Mesodermal cell (in vitro differentiated cells): ENCODE results near the gene FGFRL1.
"Not testable (repeated sequence)": the region's sequence is repeated elsewhere in the genome, so short reads cannot be mapped to it uniquely, and the experiment has no call there.

Source experiments
- H3K27ac ChIP-seq: 2 replicates; pipeline ENCODE4 v1.7.0; 2013; ENCODE audit warnings: mild to moderate bottlenecking, low read depth, low read length, moderate library complexity; ENCODE audit not compliant: severe bottlenecking
- H3K36me3 ChIP-seq: 2 replicates; pipeline ENCODE4 v1.7.1; 2013; ENCODE audit warnings: mild to moderate bottlenecking, low read length, moderate library complexity; ENCODE audit not compliant: control insufficient read depth, insufficient read depth
- H3K4me1 ChIP-seq: one replicate; pipeline ENCODE4 v1.7.1; 2013; ENCODE audit warnings: mild to moderate bottlenecking, low read length; ENCODE audit not compliant: insufficient read depth, control insufficient read depth, poor library complexity, severe bottlenecking
- H3K4me3 ChIP-seq: 2 replicates; pipeline ENCODE4 v1.7.0; 2013; ENCODE audit warnings: low read length, control low read depth, mild to moderate bottlenecking; ENCODE audit not compliant: insufficient read depth, poor library complexity, severe bottlenecking; ENCODE audit errors: extremely low read depth
- H3K9me3 ChIP-seq: 2 replicates; pipeline ENCODE4 v1.7.1; 2013; ENCODE audit warnings: mild to moderate bottlenecking, low read length, moderate library complexity; ENCODE audit not compliant: control insufficient read depth
- WGBS, 2 experiments: methylation state at CpG; one replicate each; pipeline ENCODE4 v1.1.5; 2013; ENCODE audit warnings: missing lambda C conversion rate in 2 of 2; ENCODE audit not compliant: insufficient coverage in 2 of 2; 5-methylcytosine and 5-hydroxymethylcytosine counted together

Gene FGFRL1

GRCh38 chr4:1043651-1044468, 32.4 kb downstream of the FGFRL1 start:
- WGBS, 2 experiments, result 28 to 30% methylated on average over 29 to 33 of the region's 36 CpGs
- H3K27ac ChIP-seq, result peak overlapping the region; percentile 95
- no peaks in the 10 kb centered on the region for H3K36me3 ChIP-seq
- no peaks in the 10 kb centered on the region for H3K9me3 ChIP-seq
- H3K4me1 ChIP-seq, result peaks cover 50% of the 10 kb centered on the region
- no peak overlapping the region for H3K4me3 ChIP-seq

- peak overlapping the region; percentile 95 for H3K27ac ChIP-seq
- H3K4me1 ChIP-seq, result peaks cover 49% of the 10 kb centered on the region
- WGBS, 2 experiments, result 93 to 96% methylated on average over 9 to 12 of the region's 12 CpGs
- H3K36me3 ChIP-seq, result no peaks in the 10 kb centered on the region
- no peaks in the 10 kb centered on the region for H3K9me3 ChIP-seq
- no peak overlapping the region for H3K4me3 ChIP-seq
These were observed 33.2 kb downstream of the FGFRL1 start for GRCh38 chr4:1044469-1045192.

GRCh38 chr4:1045193-1045594, 33.8 kb downstream of the FGFRL1 start:
- H3K36me3 ChIP-seq, result no peaks in the 10 kb centered on the region
- no peak overlapping the region for H3K27ac ChIP-seq
- WGBS, 2 experiments, result 93 to 95% methylated on average over 12 to 13 of the region's 14 CpGs
- no peak overlapping the region for H3K4me3 ChIP-seq
- peaks cover 43% of the 10 kb centered on the region for H3K4me1 ChIP-seq
- no peaks in the 10 kb centered on the region for H3K9me3 ChIP-seq

GRCh38 chr4:1045595-1046201, 34.3 kb downstream of the FGFRL1 start:
- peaks cover 41% of the 10 kb centered on the region for H3K4me1 ChIP-seq
- WGBS, 2 experiments, result 89 to 95% methylated on average over 13 to 27 of the region's 36 CpGs
- H3K9me3 ChIP-seq, result no peaks in the 10 kb centered on the region
- H3K36me3 ChIP-seq, result no peaks in the 10 kb centered on the region
- no peak overlapping the region for H3K27ac ChIP-seq
- H3K4me3 ChIP-seq, result no peak overlapping the region

- H3K36me3 ChIP-seq, H3K9me3 ChIP-seq, H3K4me3 ChIP-seq: not testable (repeated sequence)
- 10 to 11% methylated on average over 25 to 26 of the region's 29 CpGs for WGBS, 2 experiments
- H3K4me1 ChIP-seq, result peaks cover 32% of the 10 kb centered on the region
- peak overlapping the region; percentile 59 for H3K27ac ChIP-seq
These were observed 35.2 kb downstream of the FGFRL1 start for GRCh38 chr4:1046581-1047011.

DNA sequence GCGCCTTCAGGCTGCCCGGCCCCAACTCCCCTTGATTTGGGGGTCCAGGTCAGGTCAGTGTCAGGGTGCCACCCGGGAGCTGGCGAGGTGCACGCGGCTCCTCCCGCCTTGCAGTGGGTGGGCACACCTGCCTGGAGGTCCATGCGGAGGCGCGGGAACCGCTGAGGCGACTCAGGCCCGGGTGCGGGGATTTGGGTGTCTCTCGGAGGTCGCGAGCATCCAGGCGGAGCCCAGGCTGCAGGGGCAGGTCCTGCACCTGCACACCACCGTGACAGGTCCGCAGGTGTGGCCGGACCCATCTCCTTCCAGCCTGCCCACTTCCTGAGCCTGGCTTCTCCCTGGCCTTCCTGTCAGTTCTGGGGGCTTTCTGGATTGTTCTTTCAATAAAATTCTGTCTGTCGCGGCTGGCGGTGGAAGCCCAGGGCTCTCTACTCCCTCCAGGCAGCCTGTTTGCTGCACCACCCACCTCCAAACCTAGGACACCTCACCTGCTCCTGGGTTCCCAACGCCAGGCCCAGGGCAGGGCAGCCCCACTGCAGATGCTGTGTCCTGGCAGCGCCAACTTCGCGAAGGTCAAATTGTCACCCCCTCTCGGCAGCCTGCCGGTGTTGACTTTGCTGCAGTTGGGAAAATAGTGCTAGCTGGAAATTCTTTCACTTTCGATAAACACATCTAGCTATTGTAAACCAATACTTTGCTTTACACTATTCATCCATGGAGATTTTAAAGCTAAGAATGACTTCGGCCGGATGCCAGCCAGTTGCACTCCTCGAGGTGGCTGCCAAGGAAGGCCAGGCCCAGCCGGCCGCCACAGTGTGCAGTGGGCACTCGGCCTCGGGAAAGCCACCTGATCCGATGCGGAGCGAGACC, 35.9 kb downstream of the FGFRL1 start:
- Histone ChIP-seq H3K27ac (peak overlapping the region; percentile 59), H3K4me1 (peaks cover 26% of the 10 kb centered on the region), H3K36me3 (no peaks in the 10 kb centered on the region), H3K4me3 (no peak overlapping the region), H3K9me3 (peaks cover 4% of the 10 kb centered on the region)
- WGBS, 2 experiments, result 86 to 89% methylated on average over 34 to 39 of the region's 41 CpGs

DNA sequence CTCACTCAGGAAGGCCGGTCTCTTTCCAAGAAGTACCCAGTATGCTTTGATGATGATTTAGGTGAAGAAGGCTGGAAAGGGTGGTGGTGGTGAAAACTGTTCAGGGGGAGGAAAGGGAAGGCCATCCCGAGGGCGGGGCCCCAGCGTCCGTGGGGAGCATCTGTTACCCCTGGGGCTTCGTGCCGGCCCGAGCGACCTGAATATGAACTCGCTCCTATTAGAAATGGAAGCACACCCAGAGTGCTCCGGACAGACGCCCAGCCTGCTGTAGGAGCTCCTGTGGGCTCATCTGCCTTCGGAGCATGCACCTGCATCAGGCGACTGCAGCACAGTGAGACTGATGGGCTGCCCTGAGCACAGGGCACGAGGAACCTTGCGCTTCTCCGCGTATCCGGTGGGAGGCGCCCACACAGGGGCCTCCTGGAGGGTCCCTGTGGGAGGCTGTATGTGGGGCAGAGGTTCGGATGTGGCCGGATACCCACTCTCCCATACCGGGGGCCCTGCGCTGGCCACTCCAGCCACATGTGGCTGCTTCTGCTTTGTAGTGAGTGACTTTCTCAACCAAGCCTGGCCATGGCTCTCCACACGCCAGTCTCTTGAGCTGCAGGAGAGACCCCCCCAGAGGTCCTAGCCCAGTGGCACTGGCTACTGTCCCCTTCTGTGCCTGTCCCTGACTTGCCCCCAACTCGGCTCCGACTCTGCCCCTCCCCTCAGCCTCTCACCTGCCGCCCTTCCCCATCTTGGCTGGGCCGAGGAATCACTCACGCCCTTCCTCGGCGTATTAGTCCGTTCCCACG, 36.7 kb downstream of the FGFRL1 start:
- Histone ChIP-seq H3K9me3 (peaks cover 4% of the 10 kb centered on the region), H3K27ac (no peak overlapping the region), H3K4me3 (no peak overlapping the region), H3K36me3 (no peaks in the 10 kb centered on the region), H3K4me1 (peaks cover 24% of the 10 kb centered on the region)
- 88 to 90% methylated on average over 25 to 32 of the region's 34 CpGs for WGBS, 2 experiments

GRCh38 chr4:1048773-1049590, 37.6 kb downstream of the FGFRL1 start:
- H3K4me3 ChIP-seq, result no peak overlapping the region
- H3K36me3 ChIP-seq, result no peaks in the 10 kb centered on the region
- H3K4me1 ChIP-seq, result peaks cover 20% of the 10 kb centered on the region
- peaks cover 4% of the 10 kb centered on the region for H3K9me3 ChIP-seq
- no peak overlapping the region for H3K27ac ChIP-seq
- WGBS, 2 experiments, result 88 to 90% methylated on average over 13 to 16 of the region's 16 CpGs

DNA sequence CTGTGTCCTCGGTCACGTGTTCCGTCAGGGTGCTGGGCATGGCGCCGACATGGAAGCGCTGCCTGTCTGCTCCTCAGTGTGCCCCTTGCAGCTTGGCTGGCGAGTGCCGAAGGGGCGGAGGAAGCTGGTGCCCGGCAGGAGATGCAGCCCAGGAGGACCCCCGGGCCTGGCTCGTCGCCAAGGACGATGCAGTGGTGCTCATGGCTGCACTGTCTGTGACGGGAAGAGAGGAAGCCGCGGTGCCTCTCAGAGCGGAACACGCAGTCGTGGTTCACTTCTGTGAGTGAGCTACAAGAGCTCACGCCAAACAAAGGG, 38.1 kb downstream of the FGFRL1 start:
- H3K4me1 ChIP-seq, result peaks cover 15% of the 10 kb centered on the region
- no peak overlapping the region for H3K4me3 ChIP-seq
- 92 to 93% methylated on average over 21 of the region's 21 CpGs for WGBS, 2 experiments
- H3K36me3 ChIP-seq, result no peaks in the 10 kb centered on the region
- H3K9me3 ChIP-seq, result peaks cover 4% of the 10 kb centered on the region
- no peak overlapping the region for H3K27ac ChIP-seq
